Measurements from ENCODE around the gene RAD9B.
"Not testable (repeated sequence)": the region's sequence is repeated elsewhere in the genome, so short reads cannot be mapped to it uniquely, and the experiment has no call there.

RAD9B gene

DNA sequence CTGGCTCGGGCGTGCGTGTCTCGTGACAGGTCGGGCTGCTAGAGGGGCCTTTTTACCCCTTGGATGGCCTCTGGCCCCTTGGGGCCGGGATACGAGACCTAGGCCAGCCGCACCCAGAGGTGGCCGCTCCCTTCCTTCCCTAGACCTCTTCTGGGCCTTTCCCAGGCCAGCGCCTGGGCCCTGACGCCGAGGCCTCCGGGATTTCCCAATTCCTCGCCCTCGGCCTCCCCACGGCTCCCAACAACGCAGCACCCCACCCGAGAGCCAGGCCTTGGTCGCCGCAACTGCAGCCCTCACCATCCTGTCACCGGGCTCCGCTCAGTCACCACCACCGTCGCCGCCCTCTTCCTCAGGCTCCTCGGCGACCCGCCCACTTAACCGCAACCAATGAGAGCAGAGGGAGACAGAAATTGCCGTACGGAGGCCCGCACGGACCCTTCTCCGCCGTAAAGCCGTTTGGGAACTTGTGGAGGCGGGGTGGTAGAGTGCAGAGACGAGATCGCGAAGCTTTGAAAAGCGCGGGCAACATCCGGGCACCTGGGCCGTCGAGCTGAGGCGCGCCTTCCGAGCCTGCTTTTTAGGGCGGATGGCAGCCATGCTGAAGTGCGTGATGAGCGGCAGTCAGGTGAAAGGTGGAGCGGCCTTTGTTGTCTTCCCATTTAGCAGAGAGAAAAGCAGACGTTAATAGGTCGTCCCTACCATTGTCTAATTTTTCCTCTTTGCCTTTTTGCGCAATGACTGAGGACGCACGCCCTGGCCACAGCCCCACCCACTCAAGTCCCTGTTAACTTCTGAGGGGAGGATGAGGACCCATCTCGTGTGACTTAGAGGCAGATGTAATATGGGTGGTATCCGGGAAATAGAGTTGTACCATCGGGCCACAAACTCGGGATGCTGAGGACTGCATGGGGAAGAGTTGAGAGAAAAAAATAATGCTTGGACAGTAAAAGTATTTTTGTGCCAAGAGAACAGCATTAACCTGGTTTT, at the start of gene RAD9B, which contains the start of gene VPS29:
RAD9B (plus strand) TSS at position 580 of the 987 bp plus-strand sequence; CDS start at position 587, 7 bp downstream.
VPS29 (minus strand) TSS at position 360 of the 987 bp plus-strand sequence; CDS start at position 300, 60 bp downstream.
- peak; percentile 94 for DNase-seq (ENCODE audit: low read depth)
- H3K4me3 ChIP-seq (ENCODE audit: low read depth, low read length), result peak within 1 kb of the TSS; percentile 98

DNA sequence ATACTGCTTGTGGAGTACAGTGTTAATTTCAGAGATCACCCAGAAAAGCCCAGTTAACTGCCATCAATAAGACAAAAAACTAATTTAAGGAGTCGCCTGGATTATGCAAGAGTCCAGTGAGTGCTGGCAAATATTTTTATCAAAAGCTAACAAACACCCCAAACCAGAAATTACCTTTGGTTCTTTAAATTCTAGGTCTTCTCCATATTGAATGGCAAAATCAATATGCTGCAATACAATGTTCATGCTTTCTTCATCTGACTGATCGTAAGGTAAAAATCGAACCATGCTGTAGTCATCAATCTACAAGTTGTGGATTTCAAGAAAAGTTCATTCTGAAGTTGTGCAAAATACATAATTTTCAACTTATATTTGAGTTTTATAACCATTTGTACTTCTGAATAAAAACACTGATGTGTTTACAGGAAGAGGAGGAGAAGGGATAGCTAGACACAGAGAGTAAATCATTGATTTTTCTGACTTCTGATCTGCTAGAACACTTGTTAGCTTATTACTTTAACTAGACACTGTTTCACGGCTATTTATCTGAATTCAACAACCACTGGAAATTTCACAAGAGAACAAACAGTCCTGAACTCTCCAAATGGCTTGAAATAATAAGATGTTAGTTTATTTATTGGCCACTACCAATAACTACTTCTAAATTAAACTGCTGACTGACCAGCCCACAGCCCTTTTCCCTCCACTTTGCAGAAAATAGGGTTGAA, 48.4 kb upstream of the RAD9B start:
- H3K4me3 ChIP-seq (ENCODE audit: low read depth, low read length), result no peak overlapping the region
- DNase-seq (ENCODE audit: low read depth), result no peak

DNA sequence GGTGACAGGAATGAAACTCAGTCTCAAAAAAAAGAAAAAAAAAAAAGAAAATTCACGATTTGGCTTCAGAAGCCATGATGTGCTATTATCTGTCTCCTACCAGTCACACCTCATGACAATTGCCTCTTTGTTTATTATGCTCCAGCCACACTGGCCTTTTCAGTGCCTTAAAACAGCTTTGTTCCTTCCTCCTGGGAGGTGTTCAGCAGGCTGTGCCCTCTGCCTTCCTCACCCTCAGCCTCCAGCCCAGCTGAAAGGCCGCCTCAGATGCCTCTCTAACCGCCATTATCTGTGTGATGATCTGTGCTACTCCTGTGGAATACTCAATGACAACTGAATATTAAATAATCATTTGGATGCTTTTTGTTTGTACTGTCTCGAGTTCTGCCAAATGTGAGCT, 43.4 kb upstream of the RAD9B start:
- no peak overlapping the region for H3K4me3 ChIP-seq (ENCODE audit: low read depth, low read length)
- no peak for DNase-seq (ENCODE audit: low read depth)

DNA sequence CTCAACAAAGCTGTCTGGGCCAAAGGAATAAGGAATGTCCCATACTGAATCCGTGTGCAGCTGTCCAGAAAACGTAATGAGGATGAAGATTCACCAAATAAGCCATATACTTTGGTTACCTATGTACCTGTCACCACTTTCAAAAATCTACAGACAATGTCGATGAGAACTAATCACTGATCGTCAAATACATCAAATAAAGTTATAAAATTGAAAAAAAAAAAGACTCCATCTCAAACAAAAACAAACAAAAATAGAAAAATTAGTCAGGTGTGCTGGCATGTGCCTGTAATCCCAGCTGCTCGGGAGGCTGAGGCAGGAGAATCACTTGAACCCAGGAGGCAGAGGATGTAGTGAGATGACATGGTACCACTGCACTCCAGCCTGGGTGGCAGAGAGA, 40.9 kb upstream of the RAD9B start:
- not testable (repeated sequence) for DNase-seq (ENCODE audit: low read depth); H3K4me3 ChIP-seq (ENCODE audit: low read depth, low read length)

DNA sequence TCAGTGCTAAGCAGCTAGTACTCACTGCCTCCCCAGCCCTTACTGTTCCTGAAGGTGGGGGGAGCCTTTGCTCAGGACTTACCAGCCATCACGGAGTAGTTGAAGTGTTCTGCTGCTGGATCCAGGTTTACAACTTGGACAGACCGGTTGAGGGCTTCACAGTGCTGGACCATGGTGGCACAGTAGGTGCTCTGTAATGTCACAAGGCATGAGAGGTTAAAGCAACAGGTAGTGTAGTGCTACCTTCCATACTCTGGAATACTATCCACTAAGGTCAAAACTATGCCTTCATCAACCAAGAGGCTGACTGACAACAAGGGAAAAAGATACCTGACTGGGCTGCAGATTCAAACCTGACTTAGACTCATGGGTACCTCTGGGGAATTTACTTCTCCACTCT, 37.1 kb upstream of the RAD9B start:
- no peak for DNase-seq (ENCODE audit: low read depth)
- H3K4me3 ChIP-seq (ENCODE audit: low read depth, low read length), result no peak overlapping the region

DNA sequence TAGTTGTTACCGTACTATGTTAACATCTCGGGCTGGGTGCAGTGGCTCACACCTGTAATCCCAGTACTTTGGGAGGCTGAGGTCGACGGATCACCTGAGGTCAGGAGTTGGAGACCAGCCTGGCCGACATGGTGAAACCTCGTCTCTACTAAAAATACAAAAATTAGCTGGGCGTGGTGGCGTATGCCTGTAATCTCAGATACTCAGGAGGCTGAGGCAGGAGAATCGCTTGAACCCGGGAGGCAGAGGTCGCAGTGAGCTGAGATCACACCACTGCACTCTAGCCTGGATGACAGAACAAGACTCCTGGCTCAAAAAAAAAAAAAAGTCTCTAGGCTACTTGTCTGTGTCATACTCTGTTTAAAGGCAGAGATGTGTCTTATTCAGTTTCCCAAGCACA, 36.4 kb upstream of the RAD9B start:
- DNase-seq (ENCODE audit: low read depth); H3K4me3 ChIP-seq (ENCODE audit: low read depth, low read length): not testable (repeated sequence)

DNA sequence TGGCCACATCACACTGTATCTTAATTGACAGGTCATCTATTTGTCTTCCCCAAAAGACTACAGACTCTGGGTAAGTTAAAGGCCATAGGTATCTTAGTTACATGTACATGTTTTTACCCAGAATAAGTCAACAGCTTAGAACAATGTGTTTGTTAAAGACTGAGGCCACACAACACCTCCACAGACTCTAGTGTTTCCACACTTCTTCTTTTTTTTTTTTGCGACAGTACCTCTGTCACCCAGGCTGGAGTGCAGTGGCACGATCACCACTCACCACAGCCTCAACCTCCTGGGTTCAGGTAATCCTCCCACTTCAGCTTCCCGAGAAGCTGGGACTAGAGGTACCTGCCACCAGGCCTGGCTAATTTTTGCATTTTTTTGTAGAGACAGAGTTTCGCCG, 35.3 kb upstream of the RAD9B start:
- no peak for DNase-seq (ENCODE audit: low read depth)
- H3K4me3 ChIP-seq (ENCODE audit: low read depth, low read length), result no peak overlapping the region

DNA sequence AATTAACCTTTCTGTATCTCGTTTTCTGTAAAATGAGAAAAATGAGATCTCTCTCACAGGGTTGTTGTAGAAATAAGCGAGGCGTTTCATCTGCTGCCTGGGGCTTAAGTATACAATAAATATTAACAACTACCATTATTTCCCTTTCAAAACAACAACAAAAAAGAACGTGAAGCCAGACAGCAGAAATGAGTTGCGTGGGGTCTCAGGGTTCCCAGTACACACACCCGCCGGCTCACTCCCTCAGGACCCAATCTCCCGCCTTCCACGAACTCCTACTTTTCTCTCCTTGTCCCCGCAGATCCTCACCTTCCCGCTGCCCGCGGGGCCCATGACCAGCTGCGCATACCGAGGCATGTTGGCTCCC, 34.3 kb upstream of the RAD9B start:
- peak overlapping the region; percentile 88 for H3K4me3 ChIP-seq (ENCODE audit: low read depth, low read length)
- no peak for DNase-seq (ENCODE audit: low read depth)

DNA sequence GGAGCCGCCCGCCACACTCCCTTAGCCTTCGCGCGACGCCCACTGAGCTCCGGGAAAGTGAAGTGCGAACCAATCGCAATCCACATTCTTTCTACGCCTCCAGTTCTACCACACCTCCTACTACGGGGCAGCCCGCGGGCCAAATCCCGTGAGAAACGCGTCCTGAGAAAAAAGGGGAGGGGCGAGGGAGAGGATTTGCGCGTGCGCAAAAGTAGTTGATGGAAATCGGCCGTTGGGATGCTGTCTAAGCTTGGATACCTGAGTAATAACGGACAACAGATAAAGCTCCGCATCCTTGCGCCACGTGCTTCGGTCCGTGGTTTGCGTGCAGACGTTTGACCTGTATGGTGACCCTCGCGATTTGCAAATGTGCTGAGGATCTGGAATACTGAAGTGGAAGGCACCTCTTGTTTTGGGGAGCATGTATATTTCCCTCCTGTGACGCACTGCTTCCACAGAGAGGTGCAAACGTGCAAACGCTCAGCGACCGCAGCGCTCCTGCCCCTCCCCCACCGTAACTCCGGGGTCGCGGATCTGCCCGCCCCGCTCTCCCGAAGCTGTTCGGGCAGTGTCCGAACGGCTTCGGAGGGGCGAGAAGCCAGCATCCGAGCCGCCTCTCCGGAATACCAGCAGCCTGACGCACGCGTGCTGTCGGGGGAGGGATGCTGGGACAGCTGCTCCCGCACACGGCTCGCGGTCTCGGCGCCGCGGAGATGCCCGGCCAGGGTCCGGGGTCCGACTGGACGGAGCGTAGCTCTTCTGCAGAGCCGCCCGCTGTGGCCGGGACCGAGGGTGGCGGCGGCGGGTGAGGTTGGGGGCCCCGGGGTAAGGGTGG, 33.7 kb upstream of the RAD9B start, which contains the start of the genes FAM216A and GPN3:
FAM216A (plus strand) TSS at position 632 of the 835 bp plus-strand sequence; CDS start at position 663, 31 bp downstream.
GPN3 (minus strand) TSS at position 44 of the 835 bp plus-strand sequence. CDS start 54 bp downstream, outside the sequence.
- DNase-seq (ENCODE audit: low read depth), result peak; percentile 96
- peak within 1 kb of the TSS; percentile 88 for H3K4me3 ChIP-seq (ENCODE audit: low read depth, low read length)

DNA sequence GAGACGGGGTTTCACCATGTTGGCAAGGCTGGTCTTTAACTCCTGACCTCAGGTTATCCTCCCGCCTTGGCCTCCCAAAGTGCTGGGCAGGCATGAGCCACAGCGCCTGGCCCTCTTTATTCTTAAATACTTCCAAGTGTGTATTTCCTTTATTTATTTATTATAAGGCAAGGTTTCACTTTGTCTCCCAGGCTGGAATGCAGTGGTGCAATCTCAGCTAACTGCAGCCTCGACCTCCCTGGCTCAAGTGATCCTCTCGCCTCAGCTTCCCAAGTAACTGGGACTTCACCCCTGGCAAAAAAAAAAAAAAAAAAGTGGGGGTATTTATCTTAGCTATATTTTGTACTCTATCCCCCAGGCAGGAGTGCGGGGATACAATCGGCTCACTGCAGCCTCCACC, 26.7 kb upstream of the RAD9B start:
- no peak overlapping the region for H3K4me3 ChIP-seq (ENCODE audit: low read depth, low read length)
- no peak for DNase-seq (ENCODE audit: low read depth)

DNA sequence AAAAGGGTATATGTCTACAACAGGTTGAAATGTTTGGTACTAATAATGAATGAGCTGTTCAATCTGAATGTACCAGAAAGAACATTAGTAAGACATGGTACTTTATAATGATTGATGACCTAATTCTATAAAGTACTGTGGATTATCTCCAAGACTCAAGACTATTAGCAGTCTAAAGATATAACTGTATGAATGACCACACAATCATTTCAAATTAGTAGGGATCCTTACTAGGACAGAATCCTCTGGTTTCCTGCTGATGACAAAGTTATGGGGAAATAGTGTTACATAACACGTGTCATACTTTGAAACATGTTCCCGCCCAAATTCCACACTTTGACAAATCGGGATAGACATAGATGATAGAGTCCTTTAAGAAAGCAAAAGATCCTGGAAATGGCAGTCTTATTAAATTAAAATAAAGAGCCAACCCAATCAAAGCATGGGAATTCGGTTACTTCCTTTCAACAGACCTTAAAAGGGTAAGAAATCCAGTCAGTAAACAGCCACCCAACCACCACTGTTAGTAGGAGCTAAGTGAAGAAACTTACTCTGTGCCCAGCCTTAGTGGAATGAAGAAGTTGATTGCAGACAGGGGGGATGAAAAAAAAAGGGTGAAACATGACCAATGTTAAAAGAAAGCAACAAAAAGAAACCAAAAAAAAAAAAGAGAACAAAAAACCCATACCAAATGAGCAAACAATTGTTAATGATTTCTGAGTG, 3.0 kb upstream of the RAD9B start:
- no peak overlapping the region for H3K4me3 ChIP-seq (ENCODE audit: low read depth, low read length)
- DNase-seq (ENCODE audit: low read depth), result peak; percentile 2

DNA sequence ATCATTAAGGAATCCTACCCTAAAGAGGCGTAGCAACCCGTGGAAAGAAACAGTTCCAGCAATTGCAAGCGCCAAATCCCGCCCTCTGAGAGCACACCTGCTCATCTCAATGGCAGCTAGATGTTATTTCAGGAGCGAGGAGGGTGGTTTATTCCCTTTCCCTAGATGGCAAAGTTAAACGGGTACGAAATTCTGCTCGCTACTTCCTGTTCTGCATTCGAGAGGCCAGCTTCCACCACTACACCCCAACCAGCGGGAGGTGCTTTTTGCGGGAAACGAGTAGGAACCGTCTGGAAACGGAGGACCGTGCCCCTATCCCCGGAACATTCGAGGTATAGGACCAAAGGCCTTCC, 756 bp upstream of the RAD9B start:
- peak overlapping the region; percentile 98 for H3K4me3 ChIP-seq (ENCODE audit: low read depth, low read length)
- DNase-seq (ENCODE audit: low read depth), result peak; percentile 2

DNA sequence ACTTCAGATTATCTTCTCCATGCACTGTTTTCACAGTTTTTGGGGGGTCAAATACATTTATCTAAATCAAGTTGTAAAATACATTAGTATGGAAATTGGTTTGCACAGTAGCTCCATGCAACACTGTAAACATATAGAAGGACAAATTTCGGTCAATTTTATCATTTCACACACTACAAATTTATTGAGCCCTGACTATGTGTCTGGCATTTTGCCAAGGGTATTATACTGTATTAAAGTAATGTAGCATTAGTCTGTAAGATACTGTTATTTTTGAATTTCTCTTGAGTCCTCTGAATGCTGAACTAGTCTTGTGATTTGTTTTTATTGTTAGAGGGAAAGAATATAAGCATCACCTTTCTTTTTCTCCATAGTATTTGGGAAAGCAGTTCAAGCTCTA, 1.3 kb downstream of the RAD9B start:
- no peak for DNase-seq (ENCODE audit: low read depth)
- no peak overlapping the region for H3K4me3 ChIP-seq (ENCODE audit: low read depth, low read length)

DNA sequence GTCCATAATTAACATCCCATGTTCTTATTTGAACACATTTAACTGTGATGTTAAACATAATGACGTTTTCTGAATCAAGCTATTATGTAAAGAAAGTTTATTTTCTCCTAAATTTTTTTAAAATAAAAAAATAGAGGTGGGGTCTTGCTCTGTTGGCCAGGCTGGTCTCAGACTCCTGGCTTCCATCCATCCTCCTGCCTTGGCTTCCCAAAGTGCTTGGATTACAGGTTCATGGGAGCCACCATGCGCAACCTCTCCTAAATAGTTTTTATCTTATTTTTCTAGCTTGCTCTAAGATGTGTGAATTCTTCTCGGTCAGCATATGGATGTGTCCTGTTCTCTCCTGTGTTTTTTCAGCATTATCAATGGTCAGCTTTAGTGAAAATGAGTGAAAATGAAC, 3.2 kb downstream of the RAD9B start:
- no peak overlapping the region for H3K4me3 ChIP-seq (ENCODE audit: low read depth, low read length)
- DNase-seq (ENCODE audit: low read depth), result no peak

DNA sequence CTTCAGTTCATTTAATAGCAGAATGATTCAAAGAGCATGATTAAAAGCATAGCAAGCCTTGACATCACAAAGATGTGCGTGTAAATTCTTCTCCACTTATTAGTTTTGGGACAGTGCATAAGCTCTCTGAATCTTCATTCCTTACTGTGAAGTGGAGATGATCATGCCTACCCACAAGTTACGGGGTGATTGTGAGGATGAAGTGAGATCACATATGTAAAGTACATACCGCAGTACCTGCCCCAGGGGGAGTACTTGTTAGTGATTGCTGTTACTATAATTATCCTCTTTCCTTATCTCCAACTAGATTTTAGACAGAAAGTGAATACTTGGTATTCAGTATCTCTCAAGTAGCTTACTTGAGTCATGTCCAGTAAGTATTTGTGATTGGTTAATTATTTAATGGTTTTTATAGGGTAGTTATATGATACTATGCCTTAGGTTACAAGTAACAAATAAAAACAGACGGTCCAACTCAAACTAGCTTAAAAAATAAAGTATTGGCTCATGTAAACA, 6.0 kb downstream of the RAD9B start:
- H3K4me3 ChIP-seq (ENCODE audit: low read depth, low read length), result no peak overlapping the region
- DNase-seq (ENCODE audit: low read depth), result no peak

DNA sequence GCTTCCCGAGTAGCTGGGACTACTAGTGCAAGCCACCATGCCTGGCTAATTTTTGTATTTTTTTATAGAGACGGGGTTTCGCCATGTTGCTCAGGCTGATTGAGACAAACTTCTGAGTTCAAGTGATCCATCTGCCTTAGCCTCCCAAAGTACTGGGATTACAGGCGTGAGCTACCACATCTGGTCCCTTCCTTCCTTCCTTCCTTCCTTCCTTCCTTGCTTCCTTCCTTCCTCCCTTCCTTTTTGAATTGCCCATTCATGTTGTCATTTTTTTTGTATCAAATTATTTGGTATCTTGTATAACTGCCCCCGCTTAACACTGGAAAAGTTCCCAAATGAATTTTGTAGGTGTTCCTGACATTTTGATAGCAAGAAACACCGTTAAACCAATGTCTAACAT, 11.7 kb downstream of the RAD9B start:
- H3K4me3 ChIP-seq (ENCODE audit: low read depth, low read length), result no peak overlapping the region
- no peak for DNase-seq (ENCODE audit: low read depth)

DNA sequence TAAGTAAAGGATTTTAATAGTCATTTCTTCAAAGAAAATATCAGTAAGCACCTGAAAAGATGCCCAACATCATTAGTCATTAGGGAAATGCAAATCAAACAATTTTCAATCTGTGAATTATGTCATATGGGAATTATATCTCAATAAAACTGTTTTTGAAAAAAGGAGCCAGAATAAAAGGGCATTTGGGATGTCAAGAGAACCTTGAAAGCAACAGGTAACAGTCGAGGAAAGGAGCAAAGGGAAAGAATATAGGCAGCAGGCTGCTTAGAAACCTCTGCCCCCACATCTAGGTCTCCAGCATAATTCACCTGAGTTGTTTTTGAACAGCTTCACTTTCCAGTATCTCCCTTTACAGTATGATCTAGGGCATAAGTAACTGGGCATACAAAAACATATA, 12.2 kb downstream of the RAD9B start:
- no peak for DNase-seq (ENCODE audit: low read depth)
- no peak overlapping the region for H3K4me3 ChIP-seq (ENCODE audit: low read depth, low read length)

DNA sequence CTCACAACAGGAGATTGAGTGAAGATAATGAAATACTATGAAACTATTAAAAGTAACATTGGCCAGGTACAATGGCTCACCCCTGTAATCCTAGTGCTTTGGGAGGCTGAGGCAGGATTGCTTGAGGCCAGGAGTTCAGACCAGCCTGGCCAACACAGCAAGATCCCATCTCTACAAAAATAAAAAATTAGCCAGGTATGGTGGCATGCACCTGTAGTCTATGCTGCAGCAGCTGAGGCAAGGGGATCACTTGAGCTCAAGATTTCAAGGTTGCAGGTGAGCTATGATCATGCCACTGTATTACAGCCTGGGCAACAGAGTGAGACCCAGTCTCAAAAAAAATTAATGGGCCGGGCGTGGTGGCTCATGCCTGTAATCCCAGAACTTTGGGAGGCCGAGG, 14.9 kb downstream of the RAD9B start:
- no peak overlapping the region for H3K4me3 ChIP-seq (ENCODE audit: low read depth, low read length)
- DNase-seq (ENCODE audit: low read depth), result no peak

DNA sequence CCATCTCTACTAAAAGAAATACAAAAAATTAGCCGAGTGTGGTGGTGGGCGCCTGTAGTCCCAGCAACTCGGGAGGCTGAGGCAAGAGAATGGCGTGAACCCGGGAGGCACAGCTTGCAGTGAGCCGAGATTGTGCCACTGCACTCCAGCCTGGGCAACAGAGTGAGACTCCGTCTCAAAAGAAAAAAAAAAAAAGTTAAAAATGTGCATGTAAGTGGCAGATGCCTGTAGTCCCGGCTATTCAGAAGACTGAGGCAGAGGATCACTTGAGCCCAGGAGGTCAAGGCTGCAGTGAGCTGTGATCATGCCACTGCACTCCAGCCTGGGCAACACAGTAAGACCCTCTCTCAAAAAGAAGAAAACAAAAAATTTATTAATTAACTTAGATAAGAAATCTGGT, 15.9 kb downstream of the RAD9B start:
- not testable (repeated sequence) for DNase-seq (ENCODE audit: low read depth); H3K4me3 ChIP-seq (ENCODE audit: low read depth, low read length)
